ENCODE results near the gene WWP2.
"Not testable (repeated sequence)": the region's sequence is repeated elsewhere in the genome, so short reads cannot be mapped to it uniquely, and the experiment has no call there.

Gene WWP2

GRCh38 chr16:69796285-69797118, 34.4 kb downstream of the WWP2 start:
- peak; percentile 61 for DNase-seq (ENCODE audit: low spot score)

GRCh38 chr16:69798466-69798865, 36.3 kb downstream of the WWP2 start:
- peak; percentile 25 for DNase-seq (ENCODE audit: low spot score)

- DNase-seq (ENCODE audit: low spot score) = no peak
These were observed 37.5 kb downstream of the WWP2 start for GRCh38 chr16:69799611-69800031.

GRCh38 chr16:69804297-69804696, 42.2 kb downstream of the WWP2 start:
- no peak for DNase-seq (ENCODE audit: low spot score)

- not testable (repeated sequence) for DNase-seq (ENCODE audit: low spot score)
These were observed 44.6 kb downstream of the WWP2 start for GRCh38 chr16:69806776-69807175.

- DNase-seq (ENCODE audit: low spot score) = no peak
These were observed 50.5 kb downstream of the WWP2 start for GRCh38 chr16:69812688-69813014.

GRCh38 chr16:69814078-69814477, 51.9 kb downstream of the WWP2 start:
- no peak for DNase-seq (ENCODE audit: low spot score)

GRCh38 chr16:69814561-69814960, 52.4 kb downstream of the WWP2 start:
- no peak for DNase-seq (ENCODE audit: low spot score)

- DNase-seq (ENCODE audit: low spot score) = not testable (repeated sequence)
These were observed 53.2 kb downstream of the WWP2 start for GRCh38 chr16:69815216-69815883.

- no peak for DNase-seq (ENCODE audit: low spot score)
These were observed 54.9 kb downstream of the WWP2 start for GRCh38 chr16:69816996-69817395.

GRCh38 chr16:69818891-69819545, 56.9 kb downstream of the WWP2 start:
- DNase-seq (ENCODE audit: low spot score) = no peak

- peak; percentile 63 for DNase-seq (ENCODE audit: low spot score)
These were observed 58.9 kb downstream of the WWP2 start for GRCh38 chr16:69820926-69821541.

- no peak for DNase-seq (ENCODE audit: low spot score)
These were observed 59.7 kb downstream of the WWP2 start for GRCh38 chr16:69821844-69822173.

- no peak for DNase-seq (ENCODE audit: low spot score)
These were observed 60.2 kb downstream of the WWP2 start for GRCh38 chr16:69822174-69822935.

GRCh38 chr16:69823831-69824563, 61.9 kb downstream of the WWP2 start:
- DNase-seq (ENCODE audit: low spot score) = no peak

- not testable (repeated sequence) for DNase-seq (ENCODE audit: low spot score)
These were observed 62.5 kb downstream of the WWP2 start for GRCh38 chr16:69824564-69825142.

- no peak for DNase-seq (ENCODE audit: low spot score)
These were observed 65.4 kb downstream of the WWP2 start for GRCh38 chr16:69827524-69827923.

GRCh38 chr16:69829338-69829737, 67.2 kb downstream of the WWP2 start:
- DNase-seq (ENCODE audit: low spot score) = no peak

GRCh38 chr16:69830146-69830533, 68.0 kb downstream of the WWP2 start:
- no peak for DNase-seq (ENCODE audit: low spot score)

- DNase-seq (ENCODE audit: low spot score) = no peak
These were observed 68.5 kb downstream of the WWP2 start for GRCh38 chr16:69830534-69831211.

Measured in AG08396 (cell line).